BJ (cell line): ENCODE data around the gene PYY. TPM values are rescaled to one million over a fixed set of nuclear protein-coding genes. Genes with fewer than 3 reads are reported as not detected.
A peak's percentile ranks its signal among the peaks of the same experiment; 100 is the strongest.

Experiments used
- CTCF ChIA-PET: fragments of 350-600 bp; formaldehyde crosslinking; extraction: SDS; loops from one replicate; lab custom pipeline; 2021; ENCODE audit warnings: antibody characterized with exemption, inconsistent platforms; lab: Yijun Ruan, JAX
- POLR2A ChIA-PET: fragments of 300-600 bp; sonication (Branson Sonifier 250); formaldehyde crosslinking; extraction: SDS; loops from one replicate; lab custom pipeline; 2021; ENCODE audit warnings: antibody characterized with exemption; lab: Charles Lee
- DNase-seq: peaks from one replicate; pipeline ENCODE4 v3.0.0-alpha.2; 2011; ENCODE audit warnings: low read depth
- H3K27me3 ChIP-seq: 2 replicates; pipeline ENCODE4 v1.6.0; 2011; ENCODE audit warnings: low read length; ENCODE audit not compliant: control insufficient read depth, insufficient read depth
- H3K36me3 ChIP-seq: 2 replicates; pipeline ENCODE4 v1.5.1; 2011; ENCODE audit warnings: low read length; ENCODE audit not compliant: control insufficient read depth, insufficient read depth
- H3K4me3 ChIP-seq: 2 replicates; pipeline ENCODE4 v1.5.1; 2011; ENCODE audit warnings: low read depth, mild to moderate bottlenecking, control low read depth, low read length
- polyA plus RNA-seq: library from polyadenylated mRNA; depleted of rRNA; stranded (reverse); fragments of >200 nt; gene quantifications from 2 replicates; pipeline ENCODE4 v1.2.3, GENCODE V29; 2011
- TF ChIP-seq, protein P1 (sequence below): IDR thresholded peaks from 2 replicates; pipeline ENCODE4 v1.5.1; 2011; ENCODE audit warnings: low read depth, mild to moderate bottlenecking, control low read depth, inconsistent platforms, low read length, moderate library complexity; ENCODE audit not compliant: insufficient read depth

The PYY gene
- polyA plus RNA-seq, 1 experiment: not detected

DNA sequence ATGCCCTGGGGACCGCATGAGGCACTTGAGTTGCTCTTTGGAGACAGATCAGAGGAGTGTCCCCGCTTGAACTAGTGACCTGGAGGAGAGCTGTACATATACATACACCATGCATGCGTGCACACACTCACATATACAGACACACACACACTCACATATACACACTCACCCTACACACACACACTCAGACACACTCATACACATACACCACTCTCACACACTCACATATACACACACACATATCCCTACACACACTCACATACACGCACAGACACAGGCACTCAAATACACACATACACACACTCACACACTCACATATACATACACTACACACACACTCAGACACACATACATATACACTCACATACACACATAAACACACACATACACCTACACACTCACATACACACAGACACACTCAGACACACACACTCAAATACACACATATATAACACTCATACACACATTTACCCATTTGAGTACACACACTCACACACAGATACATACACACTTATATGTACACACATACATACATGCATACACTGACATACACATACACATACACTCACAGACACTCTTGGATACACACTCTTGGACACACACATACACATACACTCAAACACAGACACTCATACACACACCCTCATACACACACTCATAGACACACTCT is 41.0 kb downstream of the PYY start:
- ChIA-PET CTCF (interaction anchor here (1.5 to 3.3 kb wide), 3 partner anchors 15 to 35 kb away, joined by 4 to 39 read pairs (median 14); no protein-coding TSS in a partner anchor), POLR2A (no interaction called here)
- peaks cover 14% of the 10 kb centered on the region for H3K27me3 ChIP-seq
- no peak for DNase-seq
- TF ChIP-seq, protein P1, sequence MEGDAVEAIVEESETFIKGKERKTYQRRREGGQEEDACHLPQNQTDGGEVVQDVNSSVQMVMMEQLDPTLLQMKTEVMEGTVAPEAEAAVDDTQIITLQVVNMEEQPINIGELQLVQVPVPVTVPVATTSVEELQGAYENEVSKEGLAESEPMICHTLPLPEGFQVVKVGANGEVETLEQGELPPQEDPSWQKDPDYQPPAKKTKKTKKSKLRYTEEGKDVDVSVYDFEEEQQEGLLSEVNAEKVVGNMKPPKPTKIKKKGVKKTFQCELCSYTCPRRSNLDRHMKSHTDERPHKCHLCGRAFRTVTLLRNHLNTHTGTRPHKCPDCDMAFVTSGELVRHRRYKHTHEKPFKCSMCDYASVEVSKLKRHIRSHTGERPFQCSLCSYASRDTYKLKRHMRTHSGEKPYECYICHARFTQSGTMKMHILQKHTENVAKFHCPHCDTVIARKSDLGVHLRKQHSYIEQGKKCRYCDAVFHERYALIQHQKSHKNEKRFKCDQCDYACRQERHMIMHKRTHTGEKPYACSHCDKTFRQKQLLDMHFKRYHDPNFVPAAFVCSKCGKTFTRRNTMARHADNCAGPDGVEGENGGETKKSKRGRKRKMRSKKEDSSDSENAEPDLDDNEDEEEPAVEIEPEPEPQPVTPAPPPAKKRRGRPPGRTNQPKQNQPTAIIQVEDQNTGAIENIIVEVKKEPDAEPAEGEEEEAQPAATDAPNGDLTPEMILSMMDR: no peak
- H3K36me3 ChIP-seq: no peaks in the 10 kb centered on the region
- H3K4me3 ChIP-seq: no peak overlapping the region

DNA sequence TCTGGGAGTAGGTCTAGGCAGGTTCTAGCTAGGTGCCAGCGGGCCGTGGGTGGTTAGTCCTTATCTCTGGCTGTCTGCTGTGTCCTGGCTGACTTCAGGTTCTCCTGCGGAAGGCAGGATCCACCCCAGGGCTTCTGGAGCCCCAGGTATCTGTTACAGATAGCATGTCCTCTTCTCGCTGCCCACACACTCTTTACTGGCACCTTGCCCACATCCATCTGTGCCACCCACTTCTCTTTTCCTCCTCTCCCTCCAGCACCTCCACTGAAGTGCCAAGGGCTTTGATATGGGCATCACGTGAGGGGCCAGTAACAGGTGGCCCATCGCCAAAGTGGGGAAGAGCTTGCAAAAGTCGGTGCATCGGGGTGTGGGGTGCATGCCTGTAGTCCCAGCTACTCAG is 41.8 kb downstream of the PYY start:
- Histone ChIP-seq H3K36me3 (no peaks in the 10 kb centered on the region), H3K4me3 (no peak overlapping the region), H3K27me3 (peaks cover 10% of the 10 kb centered on the region)
- ChIA-PET POLR2A (no interaction called here), CTCF (interaction anchor here (1.5 to 3.8 kb wide), 3 partner anchors 13 to 28 kb away, joined by 4 to 48 read pairs (median 39); no protein-coding TSS in a partner anchor)
- TF ChIP-seq, protein P1: no peak
- DNase-seq: no peak

DNA sequence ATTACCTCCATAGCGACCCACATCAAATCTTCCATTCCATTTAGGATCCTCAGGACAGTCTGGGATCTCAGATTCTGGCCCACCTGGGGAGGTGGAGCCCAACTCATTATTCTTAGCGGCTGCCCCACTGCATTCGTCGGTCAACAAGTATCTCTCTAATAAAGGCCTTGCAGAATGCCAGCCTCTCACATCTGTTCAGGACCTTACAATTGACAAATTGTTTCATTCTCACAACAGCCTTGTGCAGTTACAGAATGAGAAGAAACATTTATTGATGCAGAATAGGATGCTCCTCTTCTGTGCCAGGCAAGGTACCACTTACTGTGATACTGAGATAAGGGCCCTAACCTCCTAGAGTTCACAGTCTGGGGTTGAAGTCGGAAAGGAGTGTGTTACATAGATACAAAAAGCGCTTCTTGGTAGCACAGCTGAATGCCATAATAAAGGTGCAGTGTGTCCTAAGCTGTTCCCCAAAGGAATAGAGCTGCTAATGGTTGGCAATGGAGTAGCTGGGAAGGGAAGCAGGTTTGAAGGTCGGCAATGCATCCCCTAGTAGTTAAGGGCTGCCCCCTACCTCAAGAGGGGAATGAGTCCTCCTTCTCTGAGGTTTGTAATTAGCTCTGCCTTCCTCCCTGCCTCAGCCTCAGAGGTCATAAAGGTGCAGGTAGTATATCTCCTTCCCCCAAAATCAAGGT is 44.1 kb downstream of the PYY start:
- POLR2A ChIA-PET: no interaction called here
- DNase-seq: no peak

DNA sequence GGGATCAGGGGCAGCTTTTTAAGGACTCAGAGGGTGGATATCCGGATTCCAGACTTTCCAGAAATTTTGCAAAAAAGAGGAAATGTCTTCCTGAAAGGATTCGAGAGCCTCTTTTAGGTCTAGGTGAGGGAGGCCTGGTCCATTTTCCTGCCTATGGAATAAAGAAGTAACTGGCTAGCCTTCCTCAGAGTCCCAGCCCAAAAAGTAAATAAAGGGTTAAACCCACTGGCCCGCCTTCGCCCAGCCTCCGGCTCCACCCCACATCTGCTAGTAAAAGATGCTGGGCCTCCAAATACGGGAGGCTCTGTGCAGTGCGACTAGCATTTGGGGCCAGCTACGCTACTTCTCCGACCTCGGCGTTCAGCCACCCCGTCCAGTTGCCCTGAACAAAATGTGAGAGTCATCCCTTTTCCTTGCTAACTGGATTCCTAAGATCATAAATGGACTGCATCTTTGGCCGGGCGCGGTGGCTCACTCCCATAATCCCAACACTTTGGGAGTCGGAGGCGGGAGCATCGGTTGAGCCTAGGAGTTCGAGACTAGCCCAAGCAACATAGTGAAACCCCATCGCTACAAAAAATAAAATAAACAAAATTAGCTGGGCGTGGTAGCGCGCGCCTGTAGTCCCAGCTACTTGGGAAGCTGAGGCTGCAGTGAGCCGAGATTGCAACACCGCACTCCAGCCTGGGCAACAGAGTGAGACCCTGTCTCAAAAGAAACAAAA is 45.6 kb downstream of the PYY start:
- Histone ChIP-seq H3K36me3 (no peaks in the 10 kb centered on the region), H3K4me3 (peak overlapping the region; percentile 51; the same call in 1 of the 2 replicates), H3K27me3 (peaks cover 4% of the 10 kb centered on the region)
- ChIA-PET CTCF (interaction anchor here (0.6 to 5.8 kb wide), 13 partner anchors 10 to 264 kb away, joined by 3 to 48 read pairs (median 4); no protein-coding TSS in a partner anchor), POLR2A (no interaction called here)
- peak; percentile 23 for DNase-seq
- TF ChIP-seq, protein P1: no peak

More for the DNA sequence above, 44.1 kb downstream of the PYY start:
- H3K36me3 ChIP-seq: no peaks in the 10 kb centered on the region
- CTCF ChIA-PET: interaction anchor here (0.8 to 5.8 kb wide), 27 partner anchors 9 to 258 kb away, joined by 3 to 48 read pairs (median 5); partner anchors contain the start of gene PPY
- TF ChIP-seq, protein P1: no peak
- no peak overlapping the region for H3K4me3 ChIP-seq
- peaks cover 7% of the 10 kb centered on the region for H3K27me3 ChIP-seq
